WTC11 (cell line): Measurements from ENCODE around the gene OR2T6. TPM values are rescaled to one million over a fixed set of nuclear protein-coding genes. Genes with fewer than 3 reads are reported as not detected.
"Not testable (repeated sequence)": the region's sequence is repeated elsewhere in the genome, so short reads cannot be mapped to it uniquely, and the experiment has no call there.

Experiments
- ATAC-seq: fragments of 200-7000 bp; cut with Tn5 transposase; 2 replicates; pipeline ENCODE4 v1.10.0; 2021; ENCODE audit warnings: mild to moderate bottlenecking, moderate library complexity
- CTCF ChIA-PET: fragments of 300-600 bp; sonication (Branson Sonifier 250); formaldehyde crosslinking; loops from one replicate; lab custom pipeline; 2021; ENCODE audit warnings: antibody characterized with exemption; lab: Charles Lee
- POLR2A ChIA-PET: fragments of 350-600 bp; sonication (Branson Sonifier 250); formaldehyde crosslinking; loops from one replicate; lab custom pipeline; 2021; ENCODE audit warnings: antibody characterized with exemption; lab: Charles Lee
- DNase-seq: peaks from one replicate; pipeline ENCODE4 v3.0.0; 2021; ENCODE audit warnings: low spot score
- H3K27ac Mint-ChIP-seq: 2 replicates; pipeline ENCODE4 v1.8.0; 2021; ENCODE audit warnings: mixed read lengths
- H3K27me3 Mint-ChIP-seq: 2 replicates; pipeline ENCODE4 v1.8.0; 2021; ENCODE audit warnings: low read depth, mild to moderate bottlenecking, moderate library complexity, mixed read lengths
- H3K36me3 Mint-ChIP-seq: 2 replicates; pipeline ENCODE4 v1.8.0; 2021; ENCODE audit warnings: mixed read lengths
- H3K4me1 Mint-ChIP-seq: 2 replicates; pipeline ENCODE4 v1.8.0; 2022; ENCODE audit warnings: mixed read lengths
- H3K4me3 Mint-ChIP-seq: 2 replicates; pipeline ENCODE4 v1.8.0; 2021; ENCODE audit warnings: mild to moderate bottlenecking, moderate library complexity, mixed read lengths
- H3K9me3 Mint-ChIP-seq: 2 replicates; pipeline ENCODE4 v1.8.0; 2021; ENCODE audit warnings: mixed read lengths
- PRRX2 ChIP-seq: fragments of 250-450 bp; sonication (Bioruptor Pico); IDR thresholded peaks from 2 replicates; pipeline ENCODE4 v1.8.0; 2021; ENCODE audit warnings: mild to moderate bottlenecking
- total RNA-seq: library from RNA; stranded (reverse); gene quantifications from 3 replicates; pipeline ENCODE4 v1.2.3, GENCODE V29; 2021
- TF ChIP-seq, protein P1 (sequence below): sonication (generic); formaldehyde crosslinking; IDR thresholded peaks from 2 replicates; pipeline ENCODE4 v1.8.0; 2023; ENCODE audit warnings: missing genetic modification reagents

OR2T6 gene
- total RNA-seq, 1 experiment from 2014 or later: not detected

DNA sequence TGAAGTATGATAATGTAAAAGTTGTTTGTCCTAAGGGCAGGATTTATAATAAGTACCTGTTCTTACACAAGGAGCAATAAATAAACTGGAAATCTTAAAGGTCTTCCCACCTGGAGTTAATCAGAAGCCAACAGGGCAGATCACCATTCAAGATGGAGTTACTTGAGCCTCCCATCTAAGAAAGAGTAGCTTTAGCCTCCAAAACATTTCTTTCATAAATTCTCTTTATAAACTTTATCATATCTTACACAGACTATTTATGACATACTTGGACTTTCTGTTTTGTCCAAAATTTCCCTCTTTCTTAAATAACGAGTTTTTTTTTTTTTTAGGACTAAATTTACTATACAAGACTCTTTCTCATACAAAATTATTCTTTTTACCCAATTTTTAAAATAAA lies 45.8 kb downstream of the OR2T6 start (continued):
- TF ChIP-seq, protein P1, sequence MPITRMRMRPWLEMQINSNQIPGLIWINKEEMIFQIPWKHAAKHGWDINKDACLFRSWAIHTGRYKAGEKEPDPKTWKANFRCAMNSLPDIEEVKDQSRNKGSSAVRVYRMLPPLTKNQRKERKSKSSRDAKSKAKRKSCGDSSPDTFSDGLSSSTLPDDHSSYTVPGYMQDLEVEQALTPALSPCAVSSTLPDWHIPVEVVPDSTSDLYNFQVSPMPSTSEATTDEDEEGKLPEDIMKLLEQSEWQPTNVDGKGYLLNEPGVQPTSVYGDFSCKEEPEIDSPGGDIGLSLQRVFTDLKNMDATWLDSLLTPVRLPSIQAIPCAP (CRISPR knock-in tag): no peak
- no peak for TF ChIP-seq PRRX2 (CRISPR knock-in tag)

DNA sequence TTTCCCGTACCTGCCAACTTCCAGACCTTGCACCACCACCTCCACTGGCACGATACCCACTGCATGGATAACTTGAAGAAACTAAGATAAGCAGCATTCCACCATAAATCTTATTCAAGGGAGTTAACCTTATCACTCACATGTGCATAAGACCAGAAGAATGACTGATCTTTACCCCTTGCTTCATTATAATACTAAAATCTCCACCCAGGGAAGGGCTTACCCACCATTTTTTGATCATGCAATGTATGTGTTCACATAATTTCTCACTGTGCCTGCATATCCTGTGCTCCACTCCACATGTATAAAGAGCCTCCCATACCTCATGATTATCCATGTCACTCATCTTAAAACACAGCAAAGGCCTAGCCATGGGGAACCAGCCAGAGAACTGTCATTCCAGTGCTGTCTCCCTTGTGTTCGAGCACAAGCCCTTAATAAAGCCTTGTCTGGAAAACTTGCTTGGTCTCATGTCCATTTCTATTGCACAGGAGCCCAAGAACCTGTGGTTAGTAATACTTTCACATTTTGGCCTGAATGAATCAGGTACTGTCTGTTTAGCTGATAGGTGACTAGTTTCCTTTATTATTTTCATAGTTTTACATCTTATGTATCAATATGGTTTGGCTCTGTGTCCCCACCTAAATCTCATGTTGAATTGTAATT lies 52.1 kb downstream of the OR2T6 start:
- DNase-seq, H3K4me1 Mint-ChIP-seq, POLR2A ChIA-PET, ATAC-seq, H3K4me3 Mint-ChIP-seq, CTCF ChIA-PET, H3K27ac Mint-ChIP-seq: not testable (repeated sequence)
- Mint-ChIP-seq H3K9me3 (peaks cover 79% of the 10 kb centered on the region), H3K36me3 (peaks cover 68% of the 10 kb centered on the region), H3K27me3 (peaks cover 11% of the 10 kb centered on the region)

DNA sequence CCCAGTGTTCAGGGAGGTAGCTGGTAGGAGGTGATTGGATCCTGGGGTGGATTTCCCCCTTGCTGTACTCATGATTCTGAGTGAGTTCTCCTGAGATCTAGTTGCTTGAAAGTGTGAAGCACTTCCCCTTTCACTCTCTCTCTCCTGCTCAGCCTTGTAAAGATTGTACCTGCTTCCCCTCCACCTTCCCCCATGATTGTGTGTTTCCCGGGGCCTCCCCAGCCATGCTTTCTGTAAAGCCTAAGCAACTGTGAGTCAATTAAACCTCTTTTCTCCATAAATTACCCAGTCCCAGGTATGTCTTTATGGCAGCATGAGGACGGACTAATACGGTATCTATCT lies 52.6 kb downstream of the OR2T6 start:
- H3K4me1 Mint-ChIP-seq, H3K4me3 Mint-ChIP-seq, DNase-seq, H3K27ac Mint-ChIP-seq, ATAC-seq, POLR2A ChIA-PET, CTCF ChIA-PET: not testable (repeated sequence)
- Mint-ChIP-seq H3K27me3 (peaks cover 11% of the 10 kb centered on the region), H3K36me3 (peaks cover 65% of the 10 kb centered on the region), H3K9me3 (peaks cover 77% of the 10 kb centered on the region)

DNA sequence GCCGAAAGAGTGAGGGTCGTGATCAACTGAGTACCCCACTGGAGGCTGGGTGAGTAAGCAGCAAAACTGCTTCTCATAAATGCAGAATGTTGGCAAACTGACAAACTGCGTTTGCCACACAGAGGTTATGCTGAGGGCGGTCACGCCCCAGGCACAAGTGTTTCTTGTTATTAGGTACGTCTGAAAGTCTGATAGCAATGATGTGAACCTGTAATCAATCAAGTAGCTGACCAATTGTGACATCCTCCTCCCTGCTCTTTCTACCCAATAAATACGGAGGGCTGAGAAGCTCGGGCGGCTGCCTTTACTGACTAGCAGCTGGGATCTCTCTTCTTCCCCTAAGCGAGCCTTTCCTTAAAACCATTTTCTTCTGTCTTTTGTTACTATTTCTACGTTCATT lies 56.1 kb downstream of the OR2T6 start:
- CTCF ChIA-PET, POLR2A ChIA-PET, H3K4me3 Mint-ChIP-seq, DNase-seq, H3K4me1 Mint-ChIP-seq, ATAC-seq, H3K27ac Mint-ChIP-seq: not testable (repeated sequence)
- peaks cover 11% of the 10 kb centered on the region for H3K27me3 Mint-ChIP-seq
- H3K9me3 Mint-ChIP-seq: peaks cover 72% of the 10 kb centered on the region
- peaks cover 58% of the 10 kb centered on the region for H3K36me3 Mint-ChIP-seq

DNA sequence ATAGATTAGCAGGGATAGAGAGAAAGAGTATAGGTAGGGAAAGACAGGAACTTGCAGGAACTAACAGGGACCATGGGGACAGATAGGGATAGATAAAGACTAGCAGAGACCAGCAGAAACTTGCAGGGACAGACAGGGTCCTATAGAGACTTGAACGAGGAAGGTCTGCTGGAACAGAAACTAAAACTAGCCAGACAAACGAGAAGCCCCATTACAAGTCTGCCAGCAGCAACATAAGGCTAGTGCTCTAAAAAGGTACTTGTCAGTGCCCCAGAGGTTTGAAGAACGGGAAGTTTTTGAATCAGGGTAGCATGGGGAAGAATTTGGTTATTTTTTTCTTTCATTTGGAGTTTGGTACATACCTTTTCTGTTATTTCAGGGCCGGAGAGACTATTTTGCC lies 56.7 kb downstream of the OR2T6 start:
- H3K4me1 Mint-ChIP-seq, H3K4me3 Mint-ChIP-seq, DNase-seq, CTCF ChIA-PET, ATAC-seq, POLR2A ChIA-PET, H3K27ac Mint-ChIP-seq: not testable (repeated sequence)
- peaks cover 53% of the 10 kb centered on the region for H3K36me3 Mint-ChIP-seq
- peaks cover 67% of the 10 kb centered on the region for H3K9me3 Mint-ChIP-seq
- H3K27me3 Mint-ChIP-seq: peaks cover 11% of the 10 kb centered on the region

DNA sequence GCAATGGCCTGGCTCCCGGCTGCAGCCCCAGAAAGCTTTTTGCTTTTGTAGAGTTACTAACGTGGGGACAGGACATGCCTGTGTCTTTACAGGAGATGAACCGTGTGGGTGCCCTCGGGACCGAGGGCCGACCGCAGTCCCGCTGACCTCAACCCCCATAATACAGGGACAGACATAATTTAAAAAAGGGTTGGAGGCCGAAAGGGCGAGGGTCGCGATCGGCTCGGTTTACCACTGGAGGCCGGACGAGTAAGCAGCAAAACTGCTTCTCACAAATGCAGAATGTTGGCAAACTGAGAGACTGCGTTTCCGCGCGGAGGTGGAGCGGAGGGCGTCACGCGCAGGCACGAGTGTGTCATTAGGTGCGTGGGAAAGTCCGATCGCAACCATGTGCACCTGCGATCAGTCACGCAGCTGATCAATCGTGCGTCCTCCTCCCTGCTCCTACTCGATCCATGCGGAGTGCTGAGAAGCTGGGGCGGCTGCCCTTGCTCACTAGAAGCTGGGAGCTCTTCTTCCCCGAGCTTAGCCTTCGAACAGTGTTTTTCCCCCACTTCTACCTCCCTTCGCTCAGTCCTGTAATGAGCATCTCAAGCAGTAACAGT lies 58.4 kb downstream of the OR2T6 start:
- peaks cover 61% of the 10 kb centered on the region for H3K9me3 Mint-ChIP-seq
- H3K4me1 Mint-ChIP-seq, POLR2A ChIA-PET, H3K27ac Mint-ChIP-seq, ATAC-seq, CTCF ChIA-PET, DNase-seq, H3K4me3 Mint-ChIP-seq: not testable (repeated sequence)
- H3K36me3 Mint-ChIP-seq: peaks cover 45% of the 10 kb centered on the region
- H3K27me3 Mint-ChIP-seq: peaks cover 11% of the 10 kb centered on the region

DNA sequence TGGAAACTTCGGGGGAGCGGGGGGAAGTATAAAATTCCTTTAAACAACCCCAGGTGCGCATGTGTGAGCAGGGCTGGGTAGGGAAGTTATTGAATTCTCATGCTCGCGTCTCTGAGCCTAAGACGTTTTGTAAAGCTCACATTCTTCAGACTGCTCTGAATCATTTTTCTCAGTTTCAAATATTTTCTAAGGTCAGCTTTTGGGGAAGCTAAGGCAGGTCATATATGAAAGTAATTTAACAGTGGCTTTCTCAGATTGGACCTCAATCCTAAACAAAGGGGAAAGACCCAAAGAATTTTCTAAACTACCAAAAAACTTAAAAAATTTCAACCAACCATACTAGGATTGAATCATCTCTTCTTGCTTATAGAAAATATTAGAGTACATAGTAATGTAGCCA lies 59.4 kb downstream of the OR2T6 start:
- POLR2A ChIA-PET, ATAC-seq, H3K4me1 Mint-ChIP-seq, CTCF ChIA-PET, DNase-seq, H3K27ac Mint-ChIP-seq, H3K4me3 Mint-ChIP-seq: not testable (repeated sequence)
- H3K27me3 Mint-ChIP-seq: peaks cover 11% of the 10 kb centered on the region
- peaks cover 62% of the 10 kb centered on the region for H3K9me3 Mint-ChIP-seq
- H3K36me3 Mint-ChIP-seq: peaks cover 46% of the 10 kb centered on the region

DNA sequence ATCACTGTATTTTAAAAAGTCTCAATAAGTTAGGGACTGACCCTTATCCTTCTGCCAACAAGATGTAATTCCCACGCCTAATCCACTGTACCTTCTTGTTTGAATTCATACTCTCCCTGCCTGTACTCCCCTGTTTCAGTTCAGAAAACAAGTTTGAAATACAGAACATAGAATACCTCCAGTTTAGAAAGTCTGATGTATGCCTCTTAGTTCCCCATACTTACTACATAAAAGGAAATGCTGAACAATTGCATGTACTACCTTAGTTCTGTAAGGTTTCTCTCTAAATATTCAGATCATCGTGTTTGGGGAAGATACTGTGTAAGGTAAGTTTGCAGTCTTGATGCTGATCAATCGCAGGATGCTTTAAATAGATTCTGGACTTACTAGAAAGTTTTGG lies 60.8 kb downstream of the OR2T6 start:
- H3K9me3 Mint-ChIP-seq: peaks cover 60% of the 10 kb centered on the region
- DNase-seq, CTCF ChIA-PET, H3K27ac Mint-ChIP-seq, H3K27me3 Mint-ChIP-seq, ATAC-seq, H3K4me1 Mint-ChIP-seq, H3K4me3 Mint-ChIP-seq, POLR2A ChIA-PET: not testable (repeated sequence)
- peaks cover 38% of the 10 kb centered on the region for H3K36me3 Mint-ChIP-seq

DNA sequence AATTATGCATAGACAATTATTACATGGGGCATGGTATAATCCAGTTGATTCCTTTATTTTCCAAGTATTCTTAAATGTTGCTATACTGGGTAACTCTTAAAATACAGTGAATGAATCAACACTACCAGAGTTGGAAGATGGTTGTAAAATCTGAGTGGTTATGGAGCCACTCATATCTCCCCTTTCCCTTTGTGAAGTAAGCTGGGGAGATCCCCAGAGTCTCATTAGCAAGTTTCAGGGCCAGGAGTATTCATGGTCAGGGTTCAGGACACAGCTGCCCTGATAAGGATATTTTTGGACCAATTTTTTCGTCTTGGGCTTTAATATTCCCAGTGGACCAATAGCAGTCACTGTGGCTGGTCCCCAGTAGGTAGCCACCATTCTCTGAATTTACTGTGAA lies 63.1 kb downstream of the OR2T6 start:
- H3K4me3 Mint-ChIP-seq, DNase-seq, ATAC-seq, POLR2A ChIA-PET, H3K27me3 Mint-ChIP-seq, CTCF ChIA-PET, H3K4me1 Mint-ChIP-seq, H3K27ac Mint-ChIP-seq: not testable (repeated sequence)
- H3K36me3 Mint-ChIP-seq: peaks cover 36% of the 10 kb centered on the region
- H3K9me3 Mint-ChIP-seq: peaks cover 66% of the 10 kb centered on the region

DNA sequence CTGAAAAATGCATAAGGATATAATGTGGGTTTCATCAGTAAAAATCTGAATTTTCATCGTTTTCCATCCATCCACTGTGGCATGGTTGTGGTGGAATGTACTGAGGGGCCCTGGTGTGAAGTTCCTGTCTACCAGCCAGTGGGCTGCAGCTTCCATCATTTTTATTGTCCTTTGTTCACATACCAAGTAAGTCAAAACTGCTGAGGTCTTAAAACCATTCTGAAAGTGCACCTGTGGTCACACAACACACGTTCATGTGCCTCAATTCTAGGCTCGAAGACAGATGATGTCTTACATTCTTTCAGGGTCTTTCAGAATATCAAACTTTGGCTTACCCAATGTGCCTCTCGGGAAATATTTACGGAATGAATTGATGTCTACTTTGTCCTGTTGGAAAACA lies 63.7 kb downstream of the OR2T6 start:
- CTCF ChIA-PET, H3K27me3 Mint-ChIP-seq, H3K27ac Mint-ChIP-seq, POLR2A ChIA-PET, ATAC-seq, DNase-seq, H3K4me3 Mint-ChIP-seq, H3K4me1 Mint-ChIP-seq: not testable (repeated sequence)
- Mint-ChIP-seq H3K36me3 (peaks cover 41% of the 10 kb centered on the region), H3K9me3 (peaks cover 71% of the 10 kb centered on the region)
